GM23338 (cell line): ENCODE measurements around the gene PAMR1. TPM values are rescaled to one million over a fixed set of nuclear protein-coding genes. Genes with fewer than 3 reads are reported as not detected.

Source experiments
- ATAC-seq: fragments of 200-7000 bp; cut with Tn5 transposase; 3 replicates; pipeline ENCODE4 v1.9.1; 2020
- DNase-seq: peaks from one replicate; pipeline ENCODE4 v3.0.0-alpha.2; 2015; ENCODE audit warnings: low spot score
- H2AFZ ChIP-seq: fragments of 200-600 bp; sonication (generic); 2 replicates; pipeline ENCODE4 v1.8.0; 2016; ENCODE audit warnings: antibody characterized with exemption, mild to moderate bottlenecking, moderate library complexity
- H3F3A ChIP-seq: fragments of 200-600 bp; sonication (generic); replicated peaks from 2 replicates; pipeline ENCODE4 v1.8.0; 2017; ENCODE audit warnings: antibody characterized with exemption, mixed run types, low read depth
- H3K27ac ChIP-seq: fragments of 200-600 bp; sonication (generic); 2 replicates; pipeline ENCODE4 v1.6.1; 2016; ENCODE audit warnings: low read depth
- H3K27me3 ChIP-seq: fragments of 200-600 bp; sonication (generic); 2 replicates; pipeline ENCODE4 v1.8.0; 2016; ENCODE audit warnings: mild to moderate bottlenecking, mixed run types, moderate library complexity; ENCODE audit not compliant: insufficient read depth
- H3K36me3 ChIP-seq: fragments of 200-600 bp; sonication (generic); 2 replicates; pipeline ENCODE4 v1.8.0; 2016; ENCODE audit warnings: mild to moderate bottlenecking; ENCODE audit not compliant: insufficient read depth
- H3K4me1 ChIP-seq: fragments of 200-600 bp; sonication (generic); 2 replicates; pipeline ENCODE4 v1.8.0; 2016; ENCODE audit warnings: mild to moderate bottlenecking, moderate library complexity; ENCODE audit not compliant: insufficient read depth
- H3K4me2 ChIP-seq: fragments of 200-600 bp; sonication (generic); 2 replicates; pipeline ENCODE4 v1.7.1; 2017; ENCODE audit warnings: mixed run types
- H3K4me3 ChIP-seq: fragments of 200-600 bp; sonication (generic); 2 replicates; pipeline ENCODE4 v1.6.1; 2016; ENCODE audit warnings: mixed run types
- H3K79me2 ChIP-seq: fragments of 200-600 bp; sonication (generic); replicated peaks from 2 replicates; pipeline ENCODE4 v1.8.0; 2017; ENCODE audit warnings: mild to moderate bottlenecking; ENCODE audit not compliant: insufficient read depth
- H3K9me2 ChIP-seq: fragments of 200-600 bp; sonication (generic); 2 replicates; pipeline ENCODE4 v1.8.0; 2017; ENCODE audit not compliant: insufficient read depth
- H4K20me1 ChIP-seq: fragments of 200-600 bp; sonication (generic); replicated peaks from 2 replicates; pipeline ENCODE4 v1.8.0; 2017; ENCODE audit warnings: mild to moderate bottlenecking; ENCODE audit not compliant: insufficient read depth
- H3K27ac Mint-ChIP-seq: 2 replicates; pipeline ENCODE4 v1.8.0; 2020; ENCODE audit warnings: inconsistent platforms, mild to moderate bottlenecking, moderate library complexity, mixed read lengths
- H3K27me3 Mint-ChIP-seq: 3 replicates; pipeline ENCODE4 v1.8.0; 2022; ENCODE audit warnings: low read depth, mild to moderate bottlenecking, moderate library complexity, mixed read lengths, inconsistent platforms; ENCODE audit not compliant: insufficient read depth, poor library complexity
- H3K36me3 Mint-ChIP-seq: 3 replicates; pipeline ENCODE4 v1.8.0; 2021; ENCODE audit warnings: low read depth, mild to moderate bottlenecking, inconsistent platforms, moderate library complexity, mixed read lengths
- H3K4me1 Mint-ChIP-seq: 3 replicates; pipeline ENCODE4 v1.8.0; 2020; ENCODE audit warnings: mild to moderate bottlenecking, inconsistent platforms, mixed read lengths
- H3K4me3 Mint-ChIP-seq: 3 replicates; pipeline ENCODE4 v1.8.0; 2021; ENCODE audit warnings: moderate library complexity, mild to moderate bottlenecking, inconsistent platforms, mixed read lengths
- H3K9me3 Mint-ChIP-seq: 3 replicates; pipeline ENCODE4 v1.8.0; 2020; ENCODE audit warnings: moderate library complexity, mild to moderate bottlenecking, inconsistent platforms, mixed read lengths
- CREB1 ChIP-seq: fragments of 250-450 bp; sonication (Bioruptor Pico); IDR thresholded peaks from 2 replicates; pipeline ENCODE4 v1.5.0; 2020; ENCODE audit warnings: low read depth, mild to moderate bottlenecking, moderate library complexity
- EZH2 ChIP-seq: fragments of 200-600 bp; sonication (generic); IDR thresholded peaks from one replicate; pipeline ENCODE4 v1.8.0; 2017; ENCODE audit warnings: antibody characterized with exemption, mild to moderate bottlenecking, low read depth; ENCODE audit not compliant: unreplicated experiment
- EZH2phosphoT487 ChIP-seq: fragments of 200-600 bp; sonication (generic); IDR thresholded peaks from one replicate; pipeline ENCODE4 v1.8.1; 2018; ENCODE audit warnings: antibody characterized with exemption; ENCODE audit not compliant: unreplicated experiment
- JUNB ChIP-seq: IDR thresholded peaks from one replicate; pipeline ENCODE4 v1.6.1; 2016; ENCODE audit warnings: antibody characterized with exemption; ENCODE audit not compliant: unreplicated experiment
- NANOG ChIP-seq: IDR thresholded peaks from 2 replicates; pipeline ENCODE4 v1.6.1; 2016; ENCODE audit warnings: antibody characterized with exemption, borderline replicate concordance
- POLR2AphosphoS5 ChIP-seq: IDR thresholded peaks from 2 replicates; pipeline ENCODE4 v1.6.1; 2016; ENCODE audit warnings: antibody characterized with exemption, low read depth
- STAT1 ChIP-seq: IDR thresholded peaks from one replicate; pipeline ENCODE4 v1.6.1; 2016; ENCODE audit warnings: antibody characterized with exemption; ENCODE audit not compliant: unreplicated experiment
- ZNF114 ChIP-seq: fragments of 250-450 bp; sonication (Bioruptor Pico); IDR thresholded peaks from 2 replicates; pipeline ENCODE4 v1.5.0; 2020; ENCODE audit warnings: mild to moderate bottlenecking, moderate library complexity
- ZNF331 ChIP-seq: fragments of 250-450 bp; sonication (Bioruptor Pico); IDR thresholded peaks from 2 replicates; pipeline ENCODE4 v1.5.0; 2020; ENCODE audit warnings: low read depth, mild to moderate bottlenecking, moderate library complexity
- polyA plus RNA-seq: library from polyadenylated mRNA; unstranded; fragments of >200 nt; fragmentation: Nextera tagmentation; extraction: Ambion mirVana; gene quantifications from 2 replicates; pipeline ENCODE4 v1.2.1, GENCODE V29; 2016
- total RNA-seq: library from RNA; depleted of rRNA; stranded (reverse); fragments of >200 nt; shearing (Covaris generic); gene quantifications from 2 replicates; pipeline ENCODE4 v1.2.3, GENCODE V29; 2014
- TF ChIP-seq, protein P1 (sequence below): IDR thresholded peaks from 2 replicates; pipeline ENCODE4 v1.6.1; 2016; ENCODE audit warnings: antibody characterized with exemption
- TF ChIP-seq, protein P2 (sequence below): fragments of 250-450 bp; sonication (Bioruptor Pico); IDR thresholded peaks from 2 replicates; pipeline ENCODE4 v1.5.0; 2020; ENCODE audit warnings: mild to moderate bottlenecking, moderate library complexity
- TF ChIP-seq, protein P3 (sequence below): IDR thresholded peaks from one replicate; pipeline ENCODE4 v1.6.1; 2018; ENCODE audit warnings: antibody characterized with exemption; ENCODE audit not compliant: unreplicated experiment
- TF ChIP-seq, protein P4 (sequence below), 2 experiments: fragments of 200-600 bp in 1 of 2; sonication (generic) in 1 of 2; conservative IDR thresholded peaks; 2 replicates each; pipeline versions ENCODE4 v1.5.1 to v1.6.1; 2016 to 2017; ENCODE audit warnings: antibody characterized with exemption in 2 of 2, low read depth in 2 of 2, mild to moderate bottlenecking in 2 of 2, moderate library complexity in 1 of 2

PAMR1 gene
- total and polyA plus RNA-seq, 2 experiments from 2014 or later, result 1.6 to 3.1 TPM

DNA sequence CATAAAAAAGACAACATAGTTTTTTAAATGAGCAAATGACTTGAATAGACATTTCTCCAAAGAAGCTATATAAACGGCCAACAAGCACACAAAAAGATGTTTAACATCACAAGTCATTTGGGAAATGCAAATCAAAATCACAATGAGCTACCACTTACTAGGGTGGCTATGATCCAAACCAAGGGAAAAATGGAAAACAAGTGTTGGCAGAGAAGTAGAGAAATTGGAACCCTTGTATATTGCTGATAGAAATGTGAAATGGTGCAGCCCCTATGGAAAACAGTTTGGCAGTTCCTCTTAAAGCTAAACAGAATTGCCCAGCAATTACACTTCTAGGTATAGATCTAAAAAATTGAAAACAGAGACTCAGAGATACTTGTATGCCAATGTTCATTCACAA is 29.0 kb downstream of the PAMR1 start:
- H3K36me3 Mint-ChIP-seq, result no peaks in the 10 kb centered on the region
- H3K9me3 Mint-ChIP-seq, result no peaks in the 10 kb centered on the region
- no peak overlapping the region for H3K27ac Mint-ChIP-seq

More for the DNA sequence above, 29.0 kb downstream of the PAMR1 start:
- Histone ChIP-seq H3K4me3 (no peak overlapping the region), H3K4me2 (no peak overlapping the region), H3K27me3 (no peaks in the 10 kb centered on the region), H3F3A (no peaks in the 10 kb centered on the region), H3K9me2 (no peaks in the 10 kb centered on the region), H3K27ac (no peak overlapping the region), H3K36me3 (no peaks in the 10 kb centered on the region), H3K4me1 (no peaks in the 10 kb centered on the region; the same call in 1 of the 2 replicates), H3K79me2 (no peaks in the 10 kb centered on the region), H4K20me1 (no peaks in the 10 kb centered on the region), H2AFZ (no peak overlapping the region)
- Mint-ChIP-seq H3K4me3 (no peak overlapping the region), H3K4me1 (peaks cover 2% of the 10 kb centered on the region; the same call in 1 of the 3 replicates), H3K27me3 (peaks cover 2% of the 10 kb centered on the region)
- TF ChIP-seq NANOG, result no peak
- no peak for TF ChIP-seq ZNF114
- TF ChIP-seq, protein P1, sequence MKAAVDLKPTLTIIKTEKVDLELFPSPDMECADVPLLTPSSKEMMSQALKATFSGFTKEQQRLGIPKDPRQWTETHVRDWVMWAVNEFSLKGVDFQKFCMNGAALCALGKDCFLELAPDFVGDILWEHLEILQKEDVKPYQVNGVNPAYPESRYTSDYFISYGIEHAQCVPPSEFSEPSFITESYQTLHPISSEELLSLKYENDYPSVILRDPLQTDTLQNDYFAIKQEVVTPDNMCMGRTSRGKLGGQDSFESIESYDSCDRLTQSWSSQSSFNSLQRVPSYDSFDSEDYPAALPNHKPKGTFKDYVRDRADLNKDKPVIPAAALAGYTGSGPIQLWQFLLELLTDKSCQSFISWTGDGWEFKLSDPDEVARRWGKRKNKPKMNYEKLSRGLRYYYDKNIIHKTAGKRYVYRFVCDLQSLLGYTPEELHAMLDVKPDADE, result no peak
- no peak for TF ChIP-seq CREB1 (CRISPR knock-in tag)
- no peak for TF ChIP-seq EZH2phosphoT487
- no peak for TF ChIP-seq EZH2
- TF ChIP-seq ZNF331 (CRISPR knock-in tag), result no peak
- no peak for TF ChIP-seq POLR2AphosphoS5
- TF ChIP-seq, protein P2, sequence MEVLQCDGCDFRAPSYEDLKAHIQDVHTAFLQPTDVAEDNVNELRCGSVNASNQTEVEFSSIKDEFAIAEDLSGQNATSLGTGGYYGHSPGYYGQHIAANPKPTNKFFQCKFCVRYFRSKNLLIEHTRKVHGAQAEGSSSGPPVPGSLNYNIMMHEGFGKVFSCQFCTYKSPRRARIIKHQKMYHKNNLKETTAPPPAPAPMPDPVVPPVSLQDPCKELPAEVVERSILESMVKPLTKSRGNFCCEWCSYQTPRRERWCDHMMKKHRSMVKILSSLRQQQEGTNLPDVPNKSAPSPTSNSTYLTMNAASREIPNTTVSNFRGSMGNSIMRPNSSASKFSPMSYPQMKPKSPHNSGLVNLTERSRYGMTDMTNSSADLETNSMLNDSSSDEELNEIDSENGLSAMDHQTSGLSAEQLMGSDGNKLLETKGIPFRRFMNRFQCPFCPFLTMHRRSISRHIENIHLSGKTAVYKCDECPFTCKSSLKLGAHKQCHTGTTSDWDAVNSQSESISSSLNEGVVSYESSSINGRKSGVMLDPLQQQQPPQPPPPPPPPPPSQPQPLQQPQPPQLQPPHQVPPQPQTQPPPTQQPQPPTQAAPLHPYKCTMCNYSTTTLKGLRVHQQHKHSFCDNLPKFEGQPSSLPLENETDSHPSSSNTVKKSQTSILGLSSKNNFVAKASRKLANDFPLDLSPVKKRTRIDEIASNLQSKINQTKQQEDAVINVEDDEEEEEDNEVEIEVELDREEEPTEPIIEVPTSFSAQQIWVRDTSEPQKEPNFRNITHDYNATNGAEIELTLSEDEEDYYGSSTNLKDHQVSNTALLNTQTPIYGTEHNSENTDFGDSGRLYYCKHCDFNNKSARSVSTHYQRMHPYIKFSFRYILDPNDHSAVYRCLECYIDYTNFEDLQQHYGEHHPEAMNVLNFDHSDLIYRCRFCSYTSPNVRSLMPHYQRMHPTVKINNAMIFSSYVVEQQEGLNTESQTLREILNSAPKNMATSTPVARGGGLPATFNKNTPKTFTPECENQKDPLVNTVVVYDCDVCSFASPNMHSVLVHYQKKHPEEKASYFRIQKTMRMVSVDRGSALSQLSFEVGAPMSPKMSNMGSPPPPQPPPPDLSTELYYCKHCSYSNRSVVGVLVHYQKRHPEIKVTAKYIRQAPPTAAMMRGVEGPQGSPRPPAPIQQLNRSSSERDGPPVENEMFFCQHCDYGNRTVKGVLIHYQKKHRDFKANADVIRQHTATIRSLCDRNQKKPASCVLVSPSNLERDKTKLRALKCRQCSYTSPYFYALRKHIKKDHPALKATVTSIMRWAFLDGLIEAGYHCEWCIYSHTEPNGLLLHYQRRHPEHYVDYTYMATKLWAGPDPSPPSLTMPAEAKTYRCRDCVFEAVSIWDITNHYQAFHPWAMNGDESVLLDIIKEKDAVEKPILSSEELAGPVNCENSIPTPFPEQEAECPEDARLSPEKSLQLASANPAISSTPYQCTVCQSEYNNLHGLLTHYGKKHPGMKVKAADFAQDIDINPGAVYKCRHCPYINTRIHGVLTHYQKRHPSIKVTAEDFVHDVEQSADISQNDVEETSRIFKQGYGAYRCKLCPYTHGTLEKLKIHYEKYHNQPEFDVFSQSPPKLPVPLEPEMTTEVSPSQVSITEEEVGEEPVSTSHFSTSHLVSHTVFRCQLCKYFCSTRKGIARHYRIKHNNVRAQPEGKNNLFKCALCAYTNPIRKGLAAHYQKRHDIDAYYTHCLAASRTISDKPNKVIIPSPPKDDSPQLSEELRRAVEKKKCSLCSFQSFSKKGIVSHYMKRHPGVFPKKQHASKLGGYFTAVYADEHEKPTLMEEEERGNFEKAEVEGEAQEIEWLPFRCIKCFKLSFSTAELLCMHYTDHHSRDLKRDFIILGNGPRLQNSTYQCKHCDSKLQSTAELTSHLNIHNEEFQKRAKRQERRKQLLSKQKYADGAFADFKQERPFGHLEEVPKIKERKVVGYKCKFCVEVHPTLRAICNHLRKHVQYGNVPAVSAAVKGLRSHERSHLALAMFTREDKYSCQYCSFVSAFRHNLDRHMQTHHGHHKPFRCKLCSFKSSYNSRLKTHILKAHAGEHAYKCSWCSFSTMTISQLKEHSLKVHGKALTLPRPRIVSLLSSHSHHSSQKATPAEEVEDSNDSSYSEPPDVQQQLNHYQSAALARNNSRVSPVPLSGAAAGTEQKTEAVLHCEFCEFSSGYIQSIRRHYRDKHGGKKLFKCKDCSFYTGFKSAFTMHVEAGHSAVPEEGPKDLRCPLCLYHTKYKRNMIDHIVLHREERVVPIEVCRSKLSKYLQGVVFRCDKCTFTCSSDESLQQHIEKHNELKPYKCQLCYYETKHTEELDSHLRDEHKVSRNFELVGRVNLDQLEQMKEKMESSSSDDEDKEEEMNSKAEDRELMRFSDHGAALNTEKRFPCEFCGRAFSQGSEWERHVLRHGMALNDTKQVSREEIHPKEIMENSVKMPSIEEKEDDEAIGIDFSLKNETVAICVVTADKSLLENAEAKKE (CRISPR knock-in tag), result no peak
- TF ChIP-seq, protein P3, sequence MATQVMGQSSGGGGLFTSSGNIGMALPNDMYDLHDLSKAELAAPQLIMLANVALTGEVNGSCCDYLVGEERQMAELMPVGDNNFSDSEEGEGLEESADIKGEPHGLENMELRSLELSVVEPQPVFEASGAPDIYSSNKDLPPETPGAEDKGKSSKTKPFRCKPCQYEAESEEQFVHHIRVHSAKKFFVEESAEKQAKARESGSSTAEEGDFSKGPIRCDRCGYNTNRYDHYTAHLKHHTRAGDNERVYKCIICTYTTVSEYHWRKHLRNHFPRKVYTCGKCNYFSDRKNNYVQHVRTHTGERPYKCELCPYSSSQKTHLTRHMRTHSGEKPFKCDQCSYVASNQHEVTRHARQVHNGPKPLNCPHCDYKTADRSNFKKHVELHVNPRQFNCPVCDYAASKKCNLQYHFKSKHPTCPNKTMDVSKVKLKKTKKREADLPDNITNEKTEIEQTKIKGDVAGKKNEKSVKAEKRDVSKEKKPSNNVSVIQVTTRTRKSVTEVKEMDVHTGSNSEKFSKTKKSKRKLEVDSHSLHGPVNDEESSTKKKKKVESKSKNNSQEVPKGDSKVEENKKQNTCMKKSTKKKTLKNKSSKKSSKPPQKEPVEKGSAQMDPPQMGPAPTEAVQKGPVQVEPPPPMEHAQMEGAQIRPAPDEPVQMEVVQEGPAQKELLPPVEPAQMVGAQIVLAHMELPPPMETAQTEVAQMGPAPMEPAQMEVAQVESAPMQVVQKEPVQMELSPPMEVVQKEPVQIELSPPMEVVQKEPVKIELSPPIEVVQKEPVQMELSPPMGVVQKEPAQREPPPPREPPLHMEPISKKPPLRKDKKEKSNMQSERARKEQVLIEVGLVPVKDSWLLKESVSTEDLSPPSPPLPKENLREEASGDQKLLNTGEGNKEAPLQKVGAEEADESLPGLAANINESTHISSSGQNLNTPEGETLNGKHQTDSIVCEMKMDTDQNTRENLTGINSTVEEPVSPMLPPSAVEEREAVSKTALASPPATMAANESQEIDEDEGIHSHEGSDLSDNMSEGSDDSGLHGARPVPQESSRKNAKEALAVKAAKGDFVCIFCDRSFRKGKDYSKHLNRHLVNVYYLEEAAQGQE, result no peak
- no peak for TF ChIP-seq STAT1
- TF ChIP-seq JUNB, result no peak
- TF ChIP-seq, protein P4, sequence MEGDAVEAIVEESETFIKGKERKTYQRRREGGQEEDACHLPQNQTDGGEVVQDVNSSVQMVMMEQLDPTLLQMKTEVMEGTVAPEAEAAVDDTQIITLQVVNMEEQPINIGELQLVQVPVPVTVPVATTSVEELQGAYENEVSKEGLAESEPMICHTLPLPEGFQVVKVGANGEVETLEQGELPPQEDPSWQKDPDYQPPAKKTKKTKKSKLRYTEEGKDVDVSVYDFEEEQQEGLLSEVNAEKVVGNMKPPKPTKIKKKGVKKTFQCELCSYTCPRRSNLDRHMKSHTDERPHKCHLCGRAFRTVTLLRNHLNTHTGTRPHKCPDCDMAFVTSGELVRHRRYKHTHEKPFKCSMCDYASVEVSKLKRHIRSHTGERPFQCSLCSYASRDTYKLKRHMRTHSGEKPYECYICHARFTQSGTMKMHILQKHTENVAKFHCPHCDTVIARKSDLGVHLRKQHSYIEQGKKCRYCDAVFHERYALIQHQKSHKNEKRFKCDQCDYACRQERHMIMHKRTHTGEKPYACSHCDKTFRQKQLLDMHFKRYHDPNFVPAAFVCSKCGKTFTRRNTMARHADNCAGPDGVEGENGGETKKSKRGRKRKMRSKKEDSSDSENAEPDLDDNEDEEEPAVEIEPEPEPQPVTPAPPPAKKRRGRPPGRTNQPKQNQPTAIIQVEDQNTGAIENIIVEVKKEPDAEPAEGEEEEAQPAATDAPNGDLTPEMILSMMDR (conservative IDR thresholded peaks at IDR 0.05; ENCODE audit: low read depth in 2 of 2), result no peak
- DNase-seq (no peak), ATAC-seq (no peak)
